GM23338 (cell line): ENCODE measurements around the gene EFNB2.

Experiments used
- CTCF ChIP-seq, 2 experiments: fragments of 200-600 bp in 1 of 2; sonication (generic) in 1 of 2; conservative IDR thresholded peaks; 2 replicates each; pipeline versions ENCODE4 v1.5.1 to v1.6.1; 2016 to 2017; ENCODE audit warnings: antibody characterized with exemption in 2 of 2, low read depth in 2 of 2, mild to moderate bottlenecking in 2 of 2, moderate library complexity in 1 of 2
- EZH2 ChIP-seq: fragments of 200-600 bp; sonication (generic); IDR thresholded peaks from one replicate; pipeline ENCODE4 v1.8.0; 2017; ENCODE audit warnings: antibody characterized with exemption, mild to moderate bottlenecking, low read depth; ENCODE audit not compliant: unreplicated experiment
- POLR2AphosphoS5 ChIP-seq: IDR thresholded peaks from 2 replicates; pipeline ENCODE4 v1.6.1; 2016; ENCODE audit warnings: antibody characterized with exemption, low read depth

GRCh38 chr13:106533943-106534638 is 1.4 kb downstream of the EFNB2 start:
- TF ChIP-seq POLR2AphosphoS5 (0 out of 2 replicates have a peak, but pooled peaks have one; percentile 13), CTCF (conservative IDR thresholded peaks at IDR 0.05; ENCODE audit: low read depth in 2 of 2) (no peak), EZH2 (no peak)
